GM12874 (cell line): ENCODE results near the gene PANX2.

Experiments
- TF ChIP-seq, protein P1 (sequence below): IDR thresholded peaks from 2 replicates; pipeline ENCODE4 v1.5.1; 2011; ENCODE audit warnings: low read depth, mild to moderate bottlenecking, control low read depth, low read length, moderate library complexity; ENCODE audit not compliant: insufficient read depth

PANX2 gene

DNA sequence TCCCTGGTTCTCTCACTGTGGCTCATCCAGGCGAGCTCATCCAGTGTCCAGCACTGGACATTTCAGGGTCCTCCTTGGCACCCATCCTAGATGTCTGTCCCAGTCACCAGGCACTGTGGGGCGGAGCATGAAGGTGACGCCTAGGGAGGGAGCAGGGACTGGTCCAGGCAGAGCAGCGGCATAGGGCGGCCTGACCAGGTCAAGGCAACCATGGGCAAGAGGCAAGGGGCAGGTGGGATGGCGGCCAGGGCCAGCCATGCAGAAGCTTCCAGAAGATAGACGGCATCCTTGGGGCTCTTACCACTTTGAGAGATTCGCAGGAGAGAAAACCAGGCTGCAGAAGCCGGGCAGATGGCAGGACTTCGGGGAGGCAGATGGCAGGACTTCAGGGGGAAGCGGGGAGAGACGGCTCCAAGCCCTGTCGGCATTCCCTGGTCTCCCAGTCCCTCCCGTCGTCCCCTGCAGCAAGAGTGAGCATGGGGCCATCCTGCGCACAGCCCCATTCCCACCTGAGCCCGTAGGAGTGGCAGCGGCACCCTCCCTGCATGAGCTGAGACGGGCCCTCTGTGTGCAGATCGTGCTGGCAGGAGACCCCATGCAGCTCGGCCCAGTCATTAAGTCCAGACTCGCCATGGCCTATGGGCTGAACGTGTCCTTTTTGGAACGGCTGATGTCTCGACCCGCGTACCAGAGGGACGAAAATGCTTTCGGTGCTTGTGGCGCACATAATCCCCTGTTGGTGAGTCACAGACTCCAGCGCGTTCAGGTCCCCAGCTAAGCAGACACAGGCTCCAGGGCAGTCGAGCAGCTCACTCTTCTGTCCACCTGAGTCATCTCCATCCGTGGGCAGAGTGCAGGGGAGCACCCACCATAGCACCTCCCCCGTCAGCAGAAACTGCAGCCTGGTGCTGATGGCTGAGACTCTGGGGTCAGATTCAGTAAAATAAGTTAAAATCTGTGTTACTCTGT lies 20.1 kb upstream of the PANX2 start:
- TF ChIP-seq, protein P1, sequence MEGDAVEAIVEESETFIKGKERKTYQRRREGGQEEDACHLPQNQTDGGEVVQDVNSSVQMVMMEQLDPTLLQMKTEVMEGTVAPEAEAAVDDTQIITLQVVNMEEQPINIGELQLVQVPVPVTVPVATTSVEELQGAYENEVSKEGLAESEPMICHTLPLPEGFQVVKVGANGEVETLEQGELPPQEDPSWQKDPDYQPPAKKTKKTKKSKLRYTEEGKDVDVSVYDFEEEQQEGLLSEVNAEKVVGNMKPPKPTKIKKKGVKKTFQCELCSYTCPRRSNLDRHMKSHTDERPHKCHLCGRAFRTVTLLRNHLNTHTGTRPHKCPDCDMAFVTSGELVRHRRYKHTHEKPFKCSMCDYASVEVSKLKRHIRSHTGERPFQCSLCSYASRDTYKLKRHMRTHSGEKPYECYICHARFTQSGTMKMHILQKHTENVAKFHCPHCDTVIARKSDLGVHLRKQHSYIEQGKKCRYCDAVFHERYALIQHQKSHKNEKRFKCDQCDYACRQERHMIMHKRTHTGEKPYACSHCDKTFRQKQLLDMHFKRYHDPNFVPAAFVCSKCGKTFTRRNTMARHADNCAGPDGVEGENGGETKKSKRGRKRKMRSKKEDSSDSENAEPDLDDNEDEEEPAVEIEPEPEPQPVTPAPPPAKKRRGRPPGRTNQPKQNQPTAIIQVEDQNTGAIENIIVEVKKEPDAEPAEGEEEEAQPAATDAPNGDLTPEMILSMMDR, result no peak

DNA sequence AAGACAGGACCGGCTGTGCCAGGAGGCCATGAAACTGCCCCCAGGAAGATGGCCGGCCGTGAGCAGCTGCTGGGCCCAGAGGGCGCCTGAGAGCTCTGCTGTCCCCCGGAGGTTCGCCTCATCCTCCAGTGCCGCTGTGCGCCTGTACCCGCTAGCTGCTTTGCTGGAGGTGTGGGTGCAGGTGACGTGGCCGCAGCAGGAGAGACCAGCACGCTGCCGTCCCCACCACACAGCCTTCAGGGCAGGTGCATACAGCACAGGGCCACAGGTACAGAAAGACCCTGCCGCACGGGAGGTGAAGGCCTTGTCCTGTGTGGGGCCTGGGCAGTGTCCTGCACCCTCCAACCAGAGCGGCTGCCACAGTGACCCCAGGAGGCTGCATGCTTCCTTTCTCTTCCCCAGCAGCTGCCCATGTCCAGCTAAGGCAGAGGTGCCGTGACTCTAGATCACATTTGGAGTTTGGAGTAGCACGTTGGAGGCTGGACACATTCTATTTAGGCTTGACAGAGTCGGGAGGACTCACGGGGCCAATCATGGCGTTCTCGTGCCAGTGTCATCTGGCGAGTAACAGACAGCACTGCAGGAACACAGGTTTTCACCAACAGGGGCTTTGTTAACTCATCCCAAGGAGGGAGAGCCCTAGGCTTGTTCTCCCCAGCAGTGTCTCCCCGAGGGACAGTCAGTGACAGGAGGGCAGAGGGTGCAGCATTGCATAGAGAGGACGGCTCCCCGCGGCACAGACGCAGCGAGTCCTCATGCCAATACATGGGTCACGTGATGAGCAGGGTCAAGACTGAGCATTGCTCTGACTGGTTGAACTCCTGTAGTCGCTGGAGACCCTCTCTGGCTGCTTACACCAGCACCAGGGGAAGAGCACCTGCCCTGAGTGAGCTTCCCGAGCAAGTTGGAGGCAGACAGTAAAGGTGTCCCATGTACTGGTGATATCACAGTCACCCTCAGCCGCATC lies 18.7 kb upstream of the PANX2 start:
- TF ChIP-seq, protein P1, result no peak

DNA sequence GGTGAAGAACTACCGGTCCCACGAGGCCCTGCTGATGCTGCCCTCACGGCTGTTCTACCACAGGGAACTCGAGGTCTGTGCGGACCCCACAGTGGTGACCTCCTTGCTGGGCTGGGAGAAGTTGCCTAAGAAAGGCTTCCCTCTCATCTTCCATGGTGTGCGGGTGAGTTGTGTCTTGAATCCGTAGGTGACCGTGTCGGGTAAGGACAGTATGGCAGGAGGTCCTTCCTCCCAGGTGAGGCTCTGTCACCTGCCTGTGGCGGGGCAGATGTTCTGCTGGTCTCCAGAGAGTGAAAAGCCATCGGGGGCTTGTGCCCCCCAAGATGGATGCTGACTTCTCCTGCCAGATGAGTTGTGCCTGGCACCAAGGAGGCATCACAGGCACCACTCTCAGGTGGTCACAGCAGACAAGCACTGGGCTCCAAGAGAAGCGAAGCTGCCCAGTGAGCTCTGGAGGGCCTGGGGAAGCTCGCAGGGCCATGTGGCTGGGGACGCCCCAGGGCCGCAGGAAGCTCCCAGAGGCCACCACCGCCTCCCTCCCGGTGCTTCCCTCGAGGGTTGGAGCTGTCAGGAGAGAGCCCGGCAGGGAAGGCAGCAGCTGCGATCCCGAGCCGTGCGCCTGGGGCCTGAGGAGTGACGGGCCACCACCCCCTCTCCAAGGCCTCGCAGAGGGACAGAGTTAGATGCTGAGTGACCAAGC lies 17.3 kb upstream of the PANX2 start:
- TF ChIP-seq, protein P1, result no peak

DNA sequence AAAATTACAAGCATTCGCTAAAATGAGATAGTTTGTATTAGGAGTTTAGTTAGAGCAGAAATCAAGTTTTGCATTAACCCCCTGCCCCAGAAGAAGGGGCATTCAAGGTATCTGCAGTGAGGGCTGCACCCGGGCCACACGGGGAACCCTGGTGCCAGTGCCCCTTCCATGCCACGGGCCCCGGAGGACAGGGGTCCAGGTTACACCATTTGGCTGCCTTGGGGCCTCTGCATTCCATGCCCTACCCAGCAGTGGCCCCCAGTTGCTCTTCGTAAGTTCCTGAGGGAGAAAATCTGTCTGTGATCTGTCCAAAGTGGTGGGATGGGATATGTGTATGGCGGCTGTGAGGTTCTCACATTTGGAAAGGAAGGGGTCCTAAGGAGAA lies 16.8 kb upstream of the PANX2 start:
- TF ChIP-seq, protein P1, result no peak

DNA sequence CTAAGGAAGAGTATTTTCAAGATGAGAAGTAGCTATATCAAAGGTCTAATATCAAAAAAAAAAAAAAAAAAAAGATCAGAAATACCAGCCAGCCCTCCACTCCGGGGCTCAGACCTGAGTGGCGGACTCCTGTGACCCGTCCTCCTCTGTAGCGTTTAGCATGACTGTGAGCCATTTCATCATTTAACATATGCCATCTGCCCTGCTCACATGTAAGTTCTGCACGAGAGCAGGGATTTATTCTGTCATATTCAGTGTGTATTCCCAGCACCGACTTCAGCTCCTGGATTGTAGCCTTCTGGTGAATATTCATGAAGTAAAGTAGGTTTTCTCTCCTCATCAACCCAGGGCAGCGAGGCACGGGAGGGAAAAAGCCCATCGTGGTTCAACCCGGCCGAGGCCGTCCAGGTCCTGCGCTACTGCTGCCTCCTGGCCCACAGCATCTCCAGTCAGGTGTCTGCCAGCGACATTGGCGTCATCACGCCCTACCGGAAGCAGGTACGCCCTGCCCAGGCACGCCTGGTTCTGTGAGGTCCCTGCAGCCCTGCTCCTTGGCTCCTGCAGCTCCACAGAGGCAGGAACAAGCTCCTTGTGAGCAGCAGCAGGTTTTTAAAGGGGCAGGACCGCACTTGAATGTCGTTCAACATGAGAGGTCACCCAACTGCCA lies 12.7 kb upstream of the PANX2 start:
- TF ChIP-seq, protein P1, result no peak

DNA sequence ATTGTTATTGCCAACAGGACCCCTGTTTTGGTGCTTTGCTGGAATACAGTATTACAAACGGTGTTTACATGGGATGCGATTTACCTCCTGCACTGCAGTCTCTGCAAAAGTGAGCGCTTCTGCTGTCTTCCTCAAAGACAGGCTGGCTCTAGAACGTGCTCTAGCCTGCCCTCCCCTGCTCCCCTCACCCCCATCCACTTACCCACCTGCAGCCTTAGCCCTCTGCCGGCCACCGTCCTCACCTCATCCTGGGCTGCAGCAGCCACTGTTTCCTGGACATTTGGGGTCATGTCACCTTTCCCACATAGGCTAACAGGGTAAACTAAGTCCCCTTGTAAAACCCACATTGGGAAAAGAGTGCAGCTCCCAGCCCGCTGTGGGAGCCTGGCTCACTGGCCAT lies 9.6 kb upstream of the PANX2 start:
- TF ChIP-seq, protein P1, result no peak
